ENCODE data around the gene AKR1C3.

The AKR1C3 gene

DNA sequence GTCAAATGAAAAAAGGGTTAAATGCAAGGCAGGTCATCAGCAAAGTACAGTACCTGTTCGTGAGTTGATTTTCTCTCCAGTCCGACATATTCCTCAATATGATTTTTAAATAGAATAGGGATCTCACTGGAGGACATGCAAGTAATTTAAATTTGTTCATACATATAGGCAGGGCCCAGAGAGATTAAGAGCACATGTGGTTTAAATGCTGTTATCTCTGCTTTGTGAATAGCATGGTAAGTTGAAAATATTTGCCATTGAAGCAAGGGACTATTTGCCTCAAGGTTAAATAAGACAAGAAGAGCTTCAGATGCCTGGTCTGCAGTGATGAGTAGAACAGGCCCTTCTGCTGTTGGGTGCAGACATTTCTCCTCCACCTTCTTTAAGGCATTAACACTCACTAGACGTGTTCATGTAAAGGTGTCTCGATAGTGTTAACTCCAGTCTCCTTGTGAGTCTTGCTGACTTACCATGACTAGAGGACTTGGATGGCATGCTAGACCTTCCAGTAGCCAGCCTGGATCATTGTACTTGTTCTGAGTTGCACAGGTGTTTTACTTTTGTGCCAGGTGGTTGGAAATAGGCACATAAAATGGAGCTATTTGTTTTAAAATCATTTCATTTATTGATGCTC lies 15.6 kb upstream of the AKR1C3 start:
- TF ChIP-seq, protein P1, sequence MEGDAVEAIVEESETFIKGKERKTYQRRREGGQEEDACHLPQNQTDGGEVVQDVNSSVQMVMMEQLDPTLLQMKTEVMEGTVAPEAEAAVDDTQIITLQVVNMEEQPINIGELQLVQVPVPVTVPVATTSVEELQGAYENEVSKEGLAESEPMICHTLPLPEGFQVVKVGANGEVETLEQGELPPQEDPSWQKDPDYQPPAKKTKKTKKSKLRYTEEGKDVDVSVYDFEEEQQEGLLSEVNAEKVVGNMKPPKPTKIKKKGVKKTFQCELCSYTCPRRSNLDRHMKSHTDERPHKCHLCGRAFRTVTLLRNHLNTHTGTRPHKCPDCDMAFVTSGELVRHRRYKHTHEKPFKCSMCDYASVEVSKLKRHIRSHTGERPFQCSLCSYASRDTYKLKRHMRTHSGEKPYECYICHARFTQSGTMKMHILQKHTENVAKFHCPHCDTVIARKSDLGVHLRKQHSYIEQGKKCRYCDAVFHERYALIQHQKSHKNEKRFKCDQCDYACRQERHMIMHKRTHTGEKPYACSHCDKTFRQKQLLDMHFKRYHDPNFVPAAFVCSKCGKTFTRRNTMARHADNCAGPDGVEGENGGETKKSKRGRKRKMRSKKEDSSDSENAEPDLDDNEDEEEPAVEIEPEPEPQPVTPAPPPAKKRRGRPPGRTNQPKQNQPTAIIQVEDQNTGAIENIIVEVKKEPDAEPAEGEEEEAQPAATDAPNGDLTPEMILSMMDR (IDR thresholded peaks at IDR 0.05; ENCODE audit: borderline replicate concordance, control extremely low read depth, extremely low read depth, insufficient read depth, missing control alignments) = no peak
- no peak for DNase-seq (ENCODE audit: low spot score)
- in situ Hi-C loops (cut with MboI; ENCODE audit: low sequenced_read_pairs, unreplicated experiment) = no loop called here

DNA sequence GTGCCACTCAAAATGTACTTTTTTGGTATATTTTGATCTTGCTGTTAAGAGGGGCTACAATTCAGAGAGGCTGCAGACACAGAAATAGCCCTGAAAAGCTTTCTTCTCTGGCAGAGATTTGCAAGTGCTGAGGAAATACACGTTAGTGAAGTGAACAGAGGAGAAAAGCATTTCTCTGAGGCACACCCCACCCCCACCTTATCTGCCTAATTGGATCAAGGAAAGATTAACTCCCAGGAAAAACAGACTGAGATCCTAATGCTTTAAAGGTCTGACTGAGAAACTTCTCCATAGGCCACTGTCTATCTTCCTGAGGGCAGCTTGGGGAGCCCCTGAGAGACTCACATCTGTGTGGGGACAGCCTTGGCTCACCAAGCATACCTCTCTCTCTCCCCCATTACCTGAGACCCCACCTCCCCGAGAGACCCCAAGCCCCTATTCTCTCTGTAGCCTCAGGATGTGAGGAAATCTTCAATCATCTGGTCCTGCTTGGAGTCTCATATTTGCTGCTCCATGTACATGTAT lies 14.8 kb upstream of the AKR1C3 start:
- in situ Hi-C loops (cut with MboI; ENCODE audit: low sequenced_read_pairs, unreplicated experiment) = no loop called here
- no peak for DNase-seq (ENCODE audit: low spot score)

DNA sequence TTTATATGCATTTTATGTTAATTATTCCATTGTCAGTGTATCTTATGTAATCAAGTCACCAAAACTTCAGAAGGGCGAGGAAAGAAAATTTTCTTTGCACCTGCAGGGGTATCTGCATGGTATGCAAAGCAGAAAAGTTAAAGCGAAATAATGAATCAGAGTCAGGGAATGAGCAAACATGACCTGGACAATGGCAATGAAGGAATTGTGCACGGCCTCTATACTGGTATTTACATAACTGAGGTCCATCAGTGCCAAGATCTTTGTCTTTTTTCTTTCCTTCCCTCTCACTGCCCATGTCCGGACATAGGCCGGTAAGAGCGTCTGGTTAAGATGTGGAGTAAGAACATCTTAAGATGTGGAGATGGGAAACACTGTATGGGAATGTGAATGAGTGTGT lies 14.4 kb upstream of the AKR1C3 start:
- TF ChIP-seq, protein P1 (IDR thresholded peaks at IDR 0.05; ENCODE audit: borderline replicate concordance, control extremely low read depth, extremely low read depth, insufficient read depth, missing control alignments) = no peak
- in situ Hi-C loops (cut with MboI; ENCODE audit: low sequenced_read_pairs, unreplicated experiment) = no loop called here
- no peak for DNase-seq (ENCODE audit: low spot score)

More for the DNA sequence above, 14.8 kb upstream of the AKR1C3 start:
- TF ChIP-seq, protein P1 (IDR thresholded peaks at IDR 0.05; ENCODE audit: borderline replicate concordance, control extremely low read depth, extremely low read depth, insufficient read depth, missing control alignments) = no peak

DNA sequence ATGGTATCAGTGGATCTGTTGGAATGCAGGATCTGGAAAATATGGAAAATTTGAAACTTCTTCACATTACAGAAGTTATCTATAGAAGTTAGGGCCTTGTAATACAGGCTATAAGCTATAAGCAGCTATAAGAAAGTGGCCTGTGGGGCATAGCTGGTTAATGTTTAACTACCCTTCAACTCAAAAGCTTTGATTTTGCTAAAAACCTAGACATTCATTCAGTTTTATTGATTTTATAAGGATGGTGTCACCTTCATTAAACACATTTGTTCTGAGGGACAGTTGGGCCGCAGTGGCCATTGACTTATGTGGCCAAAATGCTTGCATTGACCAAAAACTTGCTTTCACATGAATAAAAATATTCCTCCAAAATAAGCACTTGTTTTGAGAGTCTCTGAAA lies 13.1 kb upstream of the AKR1C3 start:
- in situ Hi-C loops (cut with MboI; ENCODE audit: low sequenced_read_pairs, unreplicated experiment) = no loop called here
- TF ChIP-seq, protein P1 (IDR thresholded peaks at IDR 0.05; ENCODE audit: borderline replicate concordance, control extremely low read depth, extremely low read depth, insufficient read depth, missing control alignments) = no peak
- DNase-seq (ENCODE audit: low spot score) = no peak

DNA sequence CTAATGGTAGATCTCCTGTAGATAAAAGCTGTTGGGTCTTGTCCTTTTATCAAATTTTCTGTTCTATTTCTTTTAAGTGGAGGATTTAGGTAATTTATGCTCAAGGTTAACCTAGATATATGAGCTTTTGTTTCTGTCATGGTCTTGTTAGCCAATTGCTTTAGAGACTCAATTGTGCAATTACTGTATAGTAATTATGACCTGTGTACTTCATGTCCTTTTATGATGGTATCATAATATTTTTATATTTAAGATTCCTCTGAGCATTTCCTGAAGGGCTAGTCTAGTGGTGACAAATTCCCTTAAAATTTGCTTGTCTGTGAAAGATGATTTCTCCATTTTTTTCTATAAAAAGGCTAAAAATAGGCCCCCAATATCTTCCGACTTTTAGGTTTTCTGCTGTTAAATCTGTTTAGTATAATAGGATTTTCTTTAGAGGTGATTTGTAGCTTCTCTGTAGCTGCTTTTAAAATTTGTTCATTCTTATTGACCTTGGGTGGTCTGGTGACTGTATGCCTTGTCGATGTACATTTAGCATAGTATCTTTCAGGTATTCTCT lies 5.4 kb upstream of the AKR1C3 start:
- in situ Hi-C loops (cut with MboI; ENCODE audit: low sequenced_read_pairs, unreplicated experiment) = no loop called here
- TF ChIP-seq, protein P1 (IDR thresholded peaks at IDR 0.05; ENCODE audit: borderline replicate concordance, control extremely low read depth, extremely low read depth, insufficient read depth, missing control alignments) = no peak
- no peak for DNase-seq (ENCODE audit: low spot score)

DNA sequence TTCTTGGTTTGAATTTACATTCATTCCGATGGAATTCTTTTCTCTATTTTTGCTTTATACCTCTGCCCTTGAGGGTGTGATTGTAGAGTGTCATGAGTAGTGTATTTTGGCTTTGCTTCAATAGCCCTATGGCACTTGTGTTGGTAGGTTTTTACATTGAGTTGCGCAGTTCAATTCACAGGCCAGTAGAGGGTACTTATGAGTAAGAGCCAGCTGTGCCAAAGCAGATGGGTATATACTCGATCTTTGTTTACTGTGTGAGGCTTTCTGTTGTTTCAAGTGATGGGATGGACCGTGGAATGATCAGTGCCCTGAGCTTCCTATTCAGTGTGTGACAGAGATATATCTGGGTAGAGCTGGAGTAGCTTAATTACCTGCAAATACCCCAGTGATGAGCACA lies 4.3 kb upstream of the AKR1C3 start:
- DNase-seq (ENCODE audit: low spot score) = no peak
- in situ Hi-C loops (cut with MboI; ENCODE audit: low sequenced_read_pairs, unreplicated experiment) = no loop called here
- TF ChIP-seq, protein P1 (IDR thresholded peaks at IDR 0.05; ENCODE audit: borderline replicate concordance, control extremely low read depth, extremely low read depth, insufficient read depth, missing control alignments) = no peak
